ENCODE measurements around the gene PIM1. TPM values are rescaled to one million over a fixed set of nuclear protein-coding genes. Genes with fewer than 3 reads are reported as not detected.
A peak's percentile ranks its signal among the peaks of the same experiment; 100 is the strongest.

The PIM1 gene
- total RNA-seq, 1 experiment from 2014 or later = 47.5 TPM

- Histone ChIP-seq H2AFZ (ENCODE audit: low read length) (no peak overlapping the region), H3K4me2 (ENCODE audit: insufficient read depth, insufficient read length, low read length) (no peak overlapping the region), H2AK5ac (ENCODE audit: insufficient read length, low read length) (no peak overlapping the region), H3K4me1 (ENCODE audit: insufficient read depth, low read length) (no peaks in the 10 kb centered on the region), H3K9me3 (ENCODE audit: control insufficient read depth, low read depth, low read length) (no peaks in the 10 kb centered on the region), H4K20me1 (ENCODE audit: control insufficient read depth, insufficient read depth, insufficient read length) (no peaks in the 10 kb centered on the region), H3K79me1 (ENCODE audit: insufficient read depth, low read depth, low read length, poor library complexity, severe bottlenecking) (peaks cover 5% of the 10 kb centered on the region), H3K4ac (ENCODE audit: low read depth, low read length) (no peak overlapping the region), H3K14ac (ENCODE audit: insufficient read depth, low read length) (no peak overlapping the region), H3K79me2 (ENCODE audit: insufficient read depth, low read length) (peaks cover 14% of the 10 kb centered on the region; the same call in 1 of the 2 replicates), H3T11ph (ENCODE audit: low read length) (no peak overlapping the region), H3K18ac (ENCODE audit: insufficient read length, low read depth, low read length) (no peak overlapping the region), H4K5ac (ENCODE audit: insufficient read length, low read depth, low read length) (no peak overlapping the region), H2BK12ac (ENCODE audit: insufficient read length, low read depth, low read length) (no peak overlapping the region), H2BK5ac (ENCODE audit: insufficient read length, low read length) (no peak overlapping the region), H3K56ac (ENCODE audit: insufficient read length, low read depth, low read length) (no peak overlapping the region), H3K9ac (ENCODE audit: extremely low read depth, insufficient read length, low read length) (no peak overlapping the region), H3K23me2 (ENCODE audit: insufficient read length, low read depth, low read length, poor library complexity, severe bottlenecking) (peaks cover 10% of the 10 kb centered on the region), H2BK20ac (ENCODE audit: low read depth, low read length, poor library complexity, severe bottlenecking) (no peak overlapping the region), H2BK15ac (ENCODE audit: low read depth, low read length) (no peak overlapping the region), H4K8ac (replicated peaks; ENCODE audit: insufficient read length, low read depth, low read length) (no peak overlapping the region), H3K27ac (ENCODE audit: insufficient read length, low read depth, low read length) (no peak overlapping the region), H4K91ac (ENCODE audit: insufficient read length, low read depth, low read length) (no peak overlapping the region), H3K23ac (ENCODE audit: insufficient read length, low read depth, low read length) (no peak overlapping the region), H2BK120ac (ENCODE audit: low read depth, low read length, poor library complexity, severe bottlenecking) (no peak overlapping the region), H3K27me3 (ENCODE audit: insufficient read depth, low read length) (no peaks in the 10 kb centered on the region)
- H3K27ac Mint-ChIP-seq = peak overlapping the region in 1 of 3 experiments; percentile 65; a peak in 3 of 7 replicates
- H3K27me3 Mint-ChIP-seq (ENCODE audit: low read depth) = no peaks in the 10 kb centered on the region
- peaks cover 40 to 52% (median 40%) of the 10 kb centered on the region in 3 experiments for H3K36me3 Mint-ChIP-seq (ENCODE audit: insufficient read depth in 1 of 3, low read depth in 3 of 3)
- H3K4me1 Mint-ChIP-seq = peaks cover 21 to 38% of the 10 kb centered on the region in 2 experiments
- no peak for TF ChIP-seq CTCF (conservative IDR thresholded peaks at IDR 0.05)
- no CpG with 5 or more reads among the region's 10 CpGs for WGBS (ENCODE audit: extremely low coverage, insufficient read length, low lambda C conversion rate)
- no peak overlapping the region; a peak in 1 of 5 replicates for H3K4me3 Mint-ChIP-seq
- no peak for DNase-seq
- H3K9me3 Mint-ChIP-seq = no peaks in the 10 kb centered on the region; a peak in 1 of 5 replicates
These were observed 4.8 kb downstream of the PIM1 start for GRCh38 chr6:37174515-37175331.
